Urinary bladder (tissue), 4 donors: ENCODE results near the gene PHACTR1. TPM values are rescaled to one million over a fixed set of nuclear protein-coding genes. Genes with fewer than 3 reads are reported as not detected.
A peak's percentile ranks its signal among the peaks of the same experiment; 100 is the strongest.

Experiments
- DNase-seq: peaks from one replicate; pipeline ENCODE4 v3.0.0-alpha.2; 2015; ENCODE audit errors: extremely low spot score
- H3K27ac ChIP-seq: one replicate; pipeline ENCODE4 v1.5.1; 2013; ENCODE audit warnings: low read depth, mild to moderate bottlenecking, moderate library complexity
- H3K36me3 ChIP-seq: one replicate; pipeline ENCODE4 v1.6.1; 2013; ENCODE audit warnings: mild to moderate bottlenecking, moderate library complexity; ENCODE audit not compliant: insufficient read depth
- H3K4me1 ChIP-seq: one replicate; pipeline ENCODE4 v1.6.1; 2013; ENCODE audit warnings: mild to moderate bottlenecking, moderate library complexity; ENCODE audit not compliant: insufficient read depth
- H3K4me3 ChIP-seq: one replicate; pipeline ENCODE4 v1.5.1; 2013; ENCODE audit warnings: low read depth, low read length
- WGBS: extraction: QIAGEN DNeasy Blood & Tissue Kit; methylation state at CpG from one replicate; pipeline ENCODE4 v1.1.7; 2013; 5-methylcytosine and 5-hydroxymethylcytosine counted together
- polyA plus RNA-seq: library from polyadenylated mRNA; stranded (reverse); fragments of 200-250 nt; gene quantifications from one replicate; pipeline ENCODE4 v1.2.3, GENCODE V29; 2013
- total RNA-seq: library from RNA; depleted of rRNA; stranded (reverse); fragments of >200 nt; gene quantifications from one replicate; pipeline ENCODE4 v1.2.3, GENCODE V29; 2014
- donor health status: healthy with polysubstance abuse.
- donor health status: healthy.

PHACTR1 gene
- total and polyA plus RNA-seq, 2 donors, result 3.3 to 4.3 TPM

DNA sequence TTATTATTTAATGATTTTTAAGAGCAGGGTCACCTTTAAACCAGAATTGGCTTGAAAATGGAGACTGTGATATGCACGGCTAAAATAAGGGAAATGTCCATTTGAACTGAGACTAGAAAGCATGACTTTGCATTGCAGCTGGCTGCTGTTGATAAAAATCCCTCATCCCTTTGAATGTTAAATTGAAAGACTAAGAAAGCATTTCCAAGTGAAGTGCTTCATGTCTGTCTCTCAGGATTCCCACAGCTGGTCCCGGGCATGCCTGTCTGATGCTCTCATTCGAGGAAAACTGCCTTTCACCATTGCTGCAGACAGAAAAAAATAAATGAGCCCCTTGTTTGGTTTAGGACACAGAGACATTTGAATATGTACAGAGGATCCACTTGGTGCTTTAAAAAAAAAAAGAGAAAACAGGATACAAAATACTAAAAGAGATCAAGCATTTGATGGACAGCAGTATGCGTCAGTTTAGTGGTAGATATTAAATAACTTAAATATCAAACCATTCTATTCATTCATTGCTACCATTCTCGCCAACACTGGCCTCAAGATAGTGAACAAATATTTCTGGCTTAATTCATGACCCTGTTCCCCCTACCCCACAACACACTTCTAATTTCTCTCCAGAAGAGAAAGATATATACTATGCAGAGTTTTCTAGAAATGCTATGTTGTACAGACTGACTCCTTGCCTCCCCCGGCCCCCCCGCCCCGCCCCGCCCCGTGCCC is 556.8 kb downstream of the PHACTR1 start:
- Histone ChIP-seq H3K4me3 (no peak overlapping the region), H3K27ac (no peak overlapping the region), H3K36me3 (no peaks in the 10 kb centered on the region), H3K4me1 (no peaks in the 10 kb centered on the region)
- DNase-seq, result no peak
- WGBS, result 83% methylated on average over 10 of the region's 10 CpGs

DNA sequence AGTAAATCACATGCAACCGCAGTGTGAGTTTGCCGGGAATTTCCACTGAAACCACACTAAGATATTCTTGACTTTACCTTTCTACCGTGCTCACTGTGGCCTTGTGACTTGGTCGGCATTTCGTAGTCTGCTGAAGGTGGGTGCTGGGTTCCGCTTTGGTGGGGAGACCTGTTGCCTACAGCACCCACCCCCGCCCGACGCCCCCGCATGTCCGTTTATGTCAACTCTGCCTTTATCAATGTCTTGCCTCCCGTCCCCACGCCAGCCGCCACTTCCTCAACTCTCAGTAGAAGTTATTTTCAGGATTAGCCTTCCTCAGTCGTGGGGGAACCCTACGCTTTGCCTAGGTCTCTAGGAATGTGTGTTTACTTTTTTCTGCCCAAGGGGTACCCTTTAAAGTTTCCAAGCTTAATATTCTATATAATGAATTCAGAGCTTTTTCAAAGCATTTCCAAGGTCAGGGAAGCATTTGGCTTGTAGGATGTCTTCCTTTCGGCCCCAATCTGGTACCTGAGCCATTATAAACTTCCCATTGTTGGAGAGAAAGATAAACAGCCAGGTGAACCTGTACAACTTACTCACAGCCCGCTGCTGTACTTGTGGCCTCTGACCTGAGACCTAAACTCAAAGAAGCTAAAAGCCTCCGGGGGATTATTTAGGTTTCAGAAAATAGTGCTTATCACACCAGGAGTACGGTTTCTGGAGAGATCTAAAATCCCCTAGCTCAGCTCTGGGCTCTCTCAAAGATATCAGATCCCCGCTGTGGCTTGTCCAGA is 557.6 kb downstream of the PHACTR1 start:
- DNase-seq, result no peak
- Histone ChIP-seq H3K4me1 (no peaks in the 10 kb centered on the region), H3K27ac (no peak overlapping the region), H3K36me3 (no peaks in the 10 kb centered on the region), H3K4me3 (no peak overlapping the region)
- 73% methylated on average over 21 of the region's 21 CpGs for whole genome bisulfite sequencing

DNA sequence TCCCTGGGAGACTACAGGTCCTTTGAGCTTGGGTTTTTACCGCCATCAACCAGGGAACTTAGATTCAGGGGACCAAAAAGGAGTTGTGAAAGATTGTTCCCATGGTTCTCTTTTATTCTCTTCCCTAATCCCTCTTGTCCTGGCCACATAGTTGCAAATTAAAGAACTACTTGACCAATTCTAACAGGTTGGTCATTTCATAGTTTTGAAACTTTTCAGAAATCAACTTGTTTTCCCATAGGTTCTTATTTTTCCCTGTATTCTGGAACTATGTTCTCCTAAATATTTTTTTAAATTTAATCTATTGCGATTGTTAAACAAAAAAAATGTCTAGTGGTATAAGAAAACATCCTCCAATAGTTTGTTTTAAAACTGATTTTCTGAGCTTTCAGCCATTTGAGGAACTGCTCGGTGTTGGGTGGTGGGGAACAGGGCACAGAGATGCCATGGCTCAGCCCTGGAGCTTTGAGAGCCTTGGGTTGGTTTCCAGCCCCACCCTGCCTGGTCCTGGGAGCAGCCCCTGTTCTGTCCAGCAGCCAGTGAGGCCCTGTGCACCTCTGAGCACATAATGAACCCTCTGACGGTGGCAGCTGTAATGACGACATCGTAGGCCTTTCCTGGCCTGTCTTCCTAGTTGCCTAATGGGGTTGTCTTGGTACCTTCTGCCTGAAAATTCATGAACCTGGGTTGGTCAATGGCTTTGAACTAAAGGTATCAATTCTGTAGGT is 558.3 kb downstream of the PHACTR1 start:
- H3K27ac ChIP-seq, result no peak overlapping the region
- no peaks in the 10 kb centered on the region for H3K36me3 ChIP-seq
- no peak for DNase-seq
- H3K4me3 ChIP-seq, result no peak overlapping the region
- H3K4me1 ChIP-seq, result no peaks in the 10 kb centered on the region
- 75% methylated on average over 6 of the region's 6 CpGs for WGBS

- H3K4me1 ChIP-seq, result no peaks in the 10 kb centered on the region
- no peak for DNase-seq
- WGBS, result 79% methylated on average over 8 of the region's 8 CpGs
- H3K36me3 ChIP-seq, result no peaks in the 10 kb centered on the region
- no peak overlapping the region for H3K27ac ChIP-seq
- H3K4me3 ChIP-seq, result no peak overlapping the region
These were observed 558.9 kb downstream of the PHACTR1 start for GRCh38 chr6:13275435-13275989.

- no peaks in the 10 kb centered on the region for H3K36me3 ChIP-seq
- H3K27ac ChIP-seq, result no peak overlapping the region
- H3K4me1 ChIP-seq, result no peaks in the 10 kb centered on the region
- H3K4me3 ChIP-seq, result no peak overlapping the region
- DNase-seq, result no peak
- WGBS, result 91% methylated on average over 2 of the region's 2 CpGs
These were observed 560.7 kb downstream of the PHACTR1 start for GRCh38 chr6:13277231-13277630.

DNA sequence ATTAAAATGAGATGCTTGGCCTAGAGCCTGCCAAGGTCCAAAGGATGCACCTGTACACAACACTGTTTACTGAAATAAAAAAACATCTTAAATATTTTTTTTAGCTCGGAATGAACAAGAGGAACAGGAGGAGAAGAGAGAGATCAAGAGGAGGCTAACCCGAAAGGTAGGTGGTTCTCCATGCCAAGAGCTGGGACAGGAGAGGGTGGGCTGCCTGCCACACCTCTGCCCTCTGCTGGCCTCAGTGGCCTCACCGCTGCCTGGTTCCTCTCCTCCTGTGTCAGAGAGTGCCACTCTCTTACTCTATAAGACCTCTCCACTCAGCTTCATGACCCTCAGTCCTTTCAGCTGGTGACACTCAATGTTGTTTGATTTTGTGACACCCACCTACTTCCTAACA is 561.6 kb downstream of the PHACTR1 start:
- Histone ChIP-seq H3K4me3 (no peak overlapping the region), H3K36me3 (no peaks in the 10 kb centered on the region), H3K4me1 (no peaks in the 10 kb centered on the region), H3K27ac (no peak overlapping the region)
- 76% methylated on average over 3 of the region's 3 CpGs for WGBS
- no peak for DNase-seq

DNA sequence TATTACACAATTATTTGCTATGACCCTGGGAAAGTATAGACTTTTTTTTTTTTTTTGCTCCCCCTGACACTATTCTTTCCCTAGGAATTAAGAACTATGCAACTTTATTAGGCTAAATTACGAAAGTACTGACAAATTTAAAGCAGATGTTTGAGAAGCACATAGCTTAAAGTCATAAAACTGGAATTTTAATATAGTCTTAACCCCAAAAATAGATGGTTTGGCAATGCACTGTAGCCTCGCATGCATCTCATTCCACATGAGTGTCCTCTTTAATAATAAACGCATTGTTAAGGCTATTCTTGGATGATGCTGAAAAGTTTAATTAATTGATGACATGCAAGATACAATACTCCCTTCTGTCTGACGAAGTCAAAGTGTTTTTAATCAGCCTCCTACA is 562.4 kb downstream of the PHACTR1 start:
- Histone ChIP-seq H3K27ac (no peak overlapping the region), H3K4me3 (no peak overlapping the region), H3K4me1 (no peaks in the 10 kb centered on the region), H3K36me3 (no peaks in the 10 kb centered on the region)
- WGBS, result 41% methylated on average over 4 of the region's 4 CpGs
- DNase-seq, result peak; percentile 13

DNA sequence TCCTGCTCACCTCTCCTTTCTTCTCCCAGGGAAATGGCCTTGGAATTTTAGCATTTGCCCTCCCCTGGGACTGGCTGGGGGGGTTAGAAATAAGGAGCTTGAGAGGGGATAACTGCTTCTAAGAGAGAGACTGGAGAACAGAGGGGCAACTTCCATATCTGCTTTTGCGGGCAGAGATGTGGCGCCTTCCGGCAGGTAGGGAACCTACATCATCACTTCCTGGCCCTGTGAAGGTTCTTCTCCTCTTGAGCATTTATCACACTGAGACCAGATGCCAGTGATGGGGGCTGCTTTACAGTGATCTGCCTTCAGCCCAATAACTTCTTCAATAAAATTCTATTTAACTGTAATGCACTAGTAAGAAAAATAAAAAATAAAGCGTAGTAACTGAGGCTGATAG is 563.7 kb downstream of the PHACTR1 start:
- no peak for DNase-seq
- Histone ChIP-seq H3K4me3 (no peak overlapping the region), H3K27ac (no peak overlapping the region), H3K36me3 (no peaks in the 10 kb centered on the region), H3K4me1 (no peaks in the 10 kb centered on the region)
- WGBS, result 67% methylated on average over 4 of the region's 4 CpGs

GRCh38 chr6:13281686-13282085 is 565.1 kb downstream of the PHACTR1 start:
- no peaks in the 10 kb centered on the region for H3K4me1 ChIP-seq
- H3K4me3 ChIP-seq, result no peak overlapping the region
- H3K27ac ChIP-seq, result no peak overlapping the region
- no peaks in the 10 kb centered on the region for H3K36me3 ChIP-seq
- no peak for DNase-seq
- WGBS, result 77% methylated on average over 9 of the region's 9 CpGs

GRCh38 chr6:13282393-13283069 is 566.0 kb downstream of the PHACTR1 start:
- no peaks in the 10 kb centered on the region for H3K4me1 ChIP-seq
- no peak overlapping the region for H3K27ac ChIP-seq
- no peak overlapping the region for H3K4me3 ChIP-seq
- no peaks in the 10 kb centered on the region for H3K36me3 ChIP-seq
- 68% methylated on average over 8 of the region's 8 CpGs for WGBS
- no peak for DNase-seq

DNA sequence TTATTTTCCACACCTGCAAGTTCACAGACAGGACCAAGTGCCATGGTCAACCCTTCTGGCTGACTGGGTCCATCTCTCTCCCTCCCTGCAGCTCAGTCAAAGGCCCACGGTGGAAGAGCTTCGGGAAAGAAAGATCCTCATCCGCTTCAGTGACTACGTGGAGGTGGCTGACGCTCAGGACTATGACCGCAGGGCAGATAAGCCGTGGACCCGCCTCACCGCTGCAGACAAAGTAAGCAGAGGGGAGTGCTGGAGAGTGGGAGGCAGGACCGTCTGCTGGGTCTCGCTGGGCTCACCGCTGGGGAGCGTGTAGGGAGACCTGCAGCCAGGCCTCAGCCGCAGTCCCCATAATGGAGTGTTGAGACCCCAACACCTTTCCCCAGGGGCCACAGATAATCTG is 566.8 kb downstream of the PHACTR1 start:
- H3K36me3 ChIP-seq, result no peaks in the 10 kb centered on the region
- no peak for DNase-seq
- WGBS, result 90% methylated on average over 14 of the region's 14 CpGs
- H3K4me1 ChIP-seq, result no peaks in the 10 kb centered on the region
- no peak overlapping the region for H3K4me3 ChIP-seq
- H3K27ac ChIP-seq, result no peak overlapping the region

GRCh38 chr6:13284646-13285045 is 568.1 kb downstream of the PHACTR1 start:
- H3K36me3 ChIP-seq, result no peaks in the 10 kb centered on the region
- WGBS, result 84% methylated on average over 6 of the region's 6 CpGs

GRCh38 chr6:13285705-13286104 is 569.1 kb downstream of the PHACTR1 start:
- WGBS, result 82% methylated on average over 2 of the region's 2 CpGs
- Histone ChIP-seq H3K4me1 (no peaks in the 10 kb centered on the region), H3K4me3 (no peak overlapping the region), H3K27ac (no peak overlapping the region), H3K36me3 (no peaks in the 10 kb centered on the region)
- DNase-seq, result no peak

More at GRCh38 chr6:13284646-13285045, 568.1 kb downstream of the PHACTR1 start:
- no peak overlapping the region for H3K27ac ChIP-seq
- H3K4me3 ChIP-seq, result no peak overlapping the region
- DNase-seq, result no peak
- H3K4me1 ChIP-seq, result no peaks in the 10 kb centered on the region
